ENCODE results near the gene YOD1.

DNA sequence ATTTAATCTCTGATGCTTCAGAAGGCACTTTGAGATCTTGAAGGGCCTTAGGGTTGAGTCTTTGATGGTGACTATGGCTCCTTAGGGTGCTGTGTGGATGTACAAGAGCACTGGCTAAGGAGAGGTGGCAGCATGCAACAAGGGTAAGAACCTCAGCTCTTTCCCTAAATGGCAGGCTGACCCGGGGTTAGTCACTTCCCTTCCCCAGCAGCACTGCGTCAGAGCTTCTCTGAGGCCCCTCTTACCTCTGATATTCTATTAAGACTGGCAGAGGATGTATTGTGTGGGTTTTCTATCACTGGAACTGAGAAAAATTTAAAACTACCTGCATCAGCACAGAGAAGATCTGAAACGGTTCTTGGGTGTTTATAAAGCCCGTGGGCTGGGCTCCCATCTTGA, 30.3 kb downstream of the YOD1 start:
- TF ChIP-seq, protein P1, sequence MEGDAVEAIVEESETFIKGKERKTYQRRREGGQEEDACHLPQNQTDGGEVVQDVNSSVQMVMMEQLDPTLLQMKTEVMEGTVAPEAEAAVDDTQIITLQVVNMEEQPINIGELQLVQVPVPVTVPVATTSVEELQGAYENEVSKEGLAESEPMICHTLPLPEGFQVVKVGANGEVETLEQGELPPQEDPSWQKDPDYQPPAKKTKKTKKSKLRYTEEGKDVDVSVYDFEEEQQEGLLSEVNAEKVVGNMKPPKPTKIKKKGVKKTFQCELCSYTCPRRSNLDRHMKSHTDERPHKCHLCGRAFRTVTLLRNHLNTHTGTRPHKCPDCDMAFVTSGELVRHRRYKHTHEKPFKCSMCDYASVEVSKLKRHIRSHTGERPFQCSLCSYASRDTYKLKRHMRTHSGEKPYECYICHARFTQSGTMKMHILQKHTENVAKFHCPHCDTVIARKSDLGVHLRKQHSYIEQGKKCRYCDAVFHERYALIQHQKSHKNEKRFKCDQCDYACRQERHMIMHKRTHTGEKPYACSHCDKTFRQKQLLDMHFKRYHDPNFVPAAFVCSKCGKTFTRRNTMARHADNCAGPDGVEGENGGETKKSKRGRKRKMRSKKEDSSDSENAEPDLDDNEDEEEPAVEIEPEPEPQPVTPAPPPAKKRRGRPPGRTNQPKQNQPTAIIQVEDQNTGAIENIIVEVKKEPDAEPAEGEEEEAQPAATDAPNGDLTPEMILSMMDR (IDR thresholded peaks at IDR 0.05): no peak
- no peak for TF ChIP-seq POLR2A (IDR thresholded peaks at IDR 0.05)

Data from thyroid gland (tissue), 4 donors.